ENCODE measurements around the gene KIF1A. TPM values are rescaled to one million over a fixed set of nuclear protein-coding genes. Genes with fewer than 3 reads are reported as not detected.

KIF1A gene
- total and polyA plus RNA-seq, 2 of the 13 experiments (the other 11 are each of a cell fraction or from before 2014, with no cell fraction given): 0.01 TPM; not detected in 1

DNA sequence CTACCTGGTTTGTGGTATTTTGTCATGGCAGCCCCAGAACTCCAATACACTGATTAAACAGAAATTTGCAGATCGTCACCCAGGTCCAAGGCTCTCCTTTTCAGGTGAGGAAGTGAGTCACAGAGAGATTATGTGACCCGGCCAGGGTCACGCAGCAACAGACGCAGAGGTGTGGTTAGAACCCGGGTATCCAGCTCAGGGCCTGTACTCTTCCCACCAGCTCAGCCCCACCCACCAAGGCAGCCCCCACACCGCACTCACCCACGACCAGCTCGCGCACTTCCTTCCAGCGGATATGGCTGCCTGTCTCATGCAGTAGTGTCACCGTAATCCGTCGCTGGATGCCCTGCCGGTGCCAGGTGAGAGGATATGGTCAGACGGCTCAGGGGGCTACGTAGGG is 80.2 kb downstream of the KIF1A start:
- H2AFZ ChIP-seq (ENCODE audit: low read length): no peak overlapping the region
- TF ChIP-seq HOXA3 (CRISPR knock-in tag; IDR thresholded peaks at IDR 0.05) (no peak), IKZF1 (IDR thresholded peaks at IDR 0.05) (no peak), ZNF282 (IDR thresholded peaks at IDR 0.05; ENCODE audit: partially characterized antibody) (no peak), ZNF468 (CRISPR knock-in tag; IDR thresholded peaks at IDR 0.05) (no peak), CBX5 (CRISPR knock-in tag; IDR thresholded peaks at IDR 0.05; ENCODE audit: borderline replicate concordance) (no peak), SMARCE1 (IDR thresholded peaks at IDR 0.05; ENCODE audit: borderline replicate concordance) (no peak), ATM (IDR thresholded peaks at IDR 0.05; ENCODE audit: borderline replicate concordance) (no peak), HNRNPH1 (optimal IDR thresholded peaks at IDR 0.05; ENCODE audit: low read depth, low read length) (no peak), ZFAT (CRISPR knock-in tag; conservative IDR thresholded peaks at IDR 0.05) (no peak), ZNF205 (CRISPR knock-in tag; IDR thresholded peaks at IDR 0.05) (no peak)
- BruUV-seq (replicated peaks): no TSS peak
- H3K27ac ChIP-seq (ENCODE audit: extremely low read length, insufficient read depth, low read length): no peak overlapping the region
- no peaks in the 10 kb centered on the region for H3K36me3 ChIP-seq (replicated peaks in 1 of 2; ENCODE audit: control insufficient read depth in 1 of 2, insufficient read depth in 2 of 2, low read length in 2 of 2)
- H3K9me3 ChIP-seq (ENCODE audit: low read length): no peaks in the 10 kb centered on the region
- in situ Hi-C loops (cut with HindIII; ENCODE audit: extremely low pct_ligation_motif_present, low pct_unique_long_range_greater_than_20kb) (no loop called here), intact Hi-C loops (cut with micrococcal nuclease; ENCODE audit: unreplicated experiment) (no loop called here)
- FAIRE-seq: no peak
- no peak for ATAC-seq
- H3K4me2 ChIP-seq (ENCODE audit: low read depth, low read length): no peak overlapping the region
- WGBS (ENCODE audit: low lambda C conversion rate): 32% methylated on average over 15 of the region's 16 CpGs
- peaks cover 4% of the 10 kb centered on the region; the same call in 1 of the 2 replicates for H4K20me1 ChIP-seq (ENCODE audit: insufficient read depth, low read length)
- no peaks in the 10 kb centered on the region for H3K79me2 ChIP-seq (ENCODE audit: insufficient read depth, low read length)
- DNase-seq (ENCODE audit: low spot score): no peak
- peaks cover 56 to 99% of the 10 kb centered on the region in 2 experiments for H3K27me3 ChIP-seq (ENCODE audit: control insufficient read depth in 1 of 2, insufficient read depth in 2 of 2, low read length in 2 of 2)
- CTCF ChIA-PET (ENCODE audit: low intra/inter-chr PET ratio, low total read pairs): no interaction called here
- H3K4me1 ChIP-seq (ENCODE audit: insufficient read depth, low read length): no peaks in the 10 kb centered on the region
- H3K4me3 ChIP-seq (replicated peaks in 1 of 3; ENCODE audit: insufficient read depth in 1 of 3, low read depth in 2 of 3, low read length in 3 of 3): no peak overlapping the region
- no peak overlapping the region for H3K9ac ChIP-seq (ENCODE audit: insufficient read depth, low read depth, low read length)
- POLR2A ChIA-PET: no interaction called here

DNA sequence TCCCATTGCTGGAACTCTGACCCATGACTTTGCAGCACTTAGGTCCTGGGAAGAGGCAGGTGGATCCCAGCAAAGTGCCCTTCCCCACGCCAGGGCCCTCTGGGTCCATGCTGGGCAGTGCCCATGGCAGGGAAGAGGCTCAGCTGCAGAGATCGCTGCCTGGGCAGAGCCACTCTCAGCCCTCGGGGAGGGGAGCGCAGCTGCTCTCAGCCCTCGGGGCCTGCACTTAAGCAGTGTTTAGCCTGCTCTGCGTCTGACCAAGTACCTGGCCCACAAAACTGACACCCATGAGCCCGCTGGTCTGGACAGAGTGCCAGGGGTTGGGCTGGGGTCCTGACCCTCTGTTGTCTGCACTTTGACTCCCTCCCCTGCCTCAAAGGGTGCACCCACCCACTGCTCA is 82.1 kb downstream of the KIF1A start:
- Histone ChIP-seq H3K79me2 (ENCODE audit: insufficient read depth, low read length) (no peaks in the 10 kb centered on the region), H3K27me3 (ENCODE audit: control insufficient read depth in 1 of 2, insufficient read depth in 2 of 2, low read length in 2 of 2) (peaks cover 52 to 99% of the 10 kb centered on the region in 2 experiments), H3K4me2 (ENCODE audit: low read depth, low read length) (no peak overlapping the region), H3K9me3 (ENCODE audit: low read length) (no peaks in the 10 kb centered on the region), H3K4me1 (ENCODE audit: insufficient read depth, low read length) (no peaks in the 10 kb centered on the region), H2AFZ (ENCODE audit: low read length) (no peak overlapping the region), H3K9ac (ENCODE audit: insufficient read depth, low read depth, low read length) (no peak overlapping the region), H3K27ac (ENCODE audit: extremely low read length, insufficient read depth, low read length) (no peak overlapping the region), H4K20me1 (ENCODE audit: insufficient read depth, low read length) (peaks cover 4% of the 10 kb centered on the region; the same call in 1 of the 2 replicates), H3K4me3 (replicated peaks in 1 of 3; ENCODE audit: insufficient read depth in 1 of 3, low read depth in 2 of 3, low read length in 3 of 3) (no peak overlapping the region), H3K36me3 (replicated peaks in 1 of 2; ENCODE audit: control insufficient read depth in 1 of 2, insufficient read depth in 2 of 2, low read length in 2 of 2) (no peaks in the 10 kb centered on the region)
- WGBS (ENCODE audit: low lambda C conversion rate): 0% methylated on average over 1 of the region's 7 CpGs
- DNase-seq (ENCODE audit: low spot score) (no peak), FAIRE-seq (no peak), ATAC-seq (no peak)
- no TSS peak for BruUV-seq (replicated peaks)
- intact Hi-C loops (cut with micrococcal nuclease; ENCODE audit: unreplicated experiment): no loop called here
- POLR2A ChIA-PET: no interaction called here
- CTCF ChIA-PET (ENCODE audit: low intra/inter-chr PET ratio, low total read pairs): no interaction called here
- TF ChIP-seq GATAD2A (CRISPR knock-in tag; IDR thresholded peaks at IDR 0.05): no peak
- TF ChIP-seq ZNF678 (CRISPR knock-in tag; IDR thresholded peaks at IDR 0.05): no peak
- TF ChIP-seq ZNF564 (CRISPR knock-in tag; IDR thresholded peaks at IDR 0.05): no peak
- in situ Hi-C loops (cut with HindIII; ENCODE audit: extremely low pct_ligation_motif_present, low pct_unique_long_range_greater_than_20kb): no loop called here
